Neural cell (in vitro differentiated cells): ENCODE measurements around the gene CNPY2.

Experiments used
- CTCF ChIP-seq: fragments of 450-650 bp; IDR thresholded peaks from 2 replicates; pipeline ENCODE4 v1.5.1; 2014; ENCODE audit warnings: antibody characterized with exemption, mild to moderate bottlenecking, moderate library complexity; ENCODE audit not compliant: poor library complexity, severe bottlenecking
- EP300 ChIP-seq: fragments of 450-650 bp; conservative IDR thresholded peaks from 2 replicates; pipeline ENCODE4 v1.6.1; 2014; ENCODE audit warnings: antibody characterized with exemption, mild to moderate bottlenecking, moderate library complexity; ENCODE audit not compliant: poor library complexity, severe bottlenecking
- EZH2 ChIP-seq: fragments of 200-600, 300-800 bp; shearing (Covaris generic), sonication (generic); IDR thresholded peaks from 2 replicates; pipeline ENCODE4 v1.6.1; 2014; ENCODE audit warnings: antibody characterized with exemption, low read length, borderline replicate concordance, mild to moderate bottlenecking; ENCODE audit not compliant: insufficient read depth, poor library complexity, severe bottlenecking
- POLR2AphosphoS5 ChIP-seq: IDR thresholded peaks from 2 replicates; pipeline ENCODE4 v1.6.1; 2012
- RAD21 ChIP-seq: fragments of 450-650 bp; conservative IDR thresholded peaks from 2 replicates; pipeline ENCODE4 v1.6.1; 2014; ENCODE audit warnings: antibody characterized with exemption, mild to moderate bottlenecking, moderate library complexity
- SMC3 ChIP-seq: fragments of 450-650 bp; conservative IDR thresholded peaks from 2 replicates; pipeline ENCODE4 v1.6.1; 2014; ENCODE audit warnings: antibody characterized with exemption, mild to moderate bottlenecking, moderate library complexity; ENCODE audit not compliant: poor library complexity
- TAF1 ChIP-seq: IDR thresholded peaks from 2 replicates; pipeline ENCODE4 v1.6.1; 2012; ENCODE audit warnings: low read depth
- TF ChIP-seq, protein P1 (sequence below): IDR thresholded peaks from 2 replicates; pipeline ENCODE4 v1.6.1; 2012; ENCODE audit warnings: borderline replicate concordance

GRCh38 chr12:56324206-56324605 is 8.4 kb upstream of the CNPY2 start:
- no peak for TF ChIP-seq TAF1
- no peak for TF ChIP-seq POLR2AphosphoS5
- no peak for TF ChIP-seq EP300
- no peak for TF ChIP-seq CTCF
- no peak for TF ChIP-seq EZH2
- TF ChIP-seq SMC3, result no peak
- TF ChIP-seq, protein P1, sequence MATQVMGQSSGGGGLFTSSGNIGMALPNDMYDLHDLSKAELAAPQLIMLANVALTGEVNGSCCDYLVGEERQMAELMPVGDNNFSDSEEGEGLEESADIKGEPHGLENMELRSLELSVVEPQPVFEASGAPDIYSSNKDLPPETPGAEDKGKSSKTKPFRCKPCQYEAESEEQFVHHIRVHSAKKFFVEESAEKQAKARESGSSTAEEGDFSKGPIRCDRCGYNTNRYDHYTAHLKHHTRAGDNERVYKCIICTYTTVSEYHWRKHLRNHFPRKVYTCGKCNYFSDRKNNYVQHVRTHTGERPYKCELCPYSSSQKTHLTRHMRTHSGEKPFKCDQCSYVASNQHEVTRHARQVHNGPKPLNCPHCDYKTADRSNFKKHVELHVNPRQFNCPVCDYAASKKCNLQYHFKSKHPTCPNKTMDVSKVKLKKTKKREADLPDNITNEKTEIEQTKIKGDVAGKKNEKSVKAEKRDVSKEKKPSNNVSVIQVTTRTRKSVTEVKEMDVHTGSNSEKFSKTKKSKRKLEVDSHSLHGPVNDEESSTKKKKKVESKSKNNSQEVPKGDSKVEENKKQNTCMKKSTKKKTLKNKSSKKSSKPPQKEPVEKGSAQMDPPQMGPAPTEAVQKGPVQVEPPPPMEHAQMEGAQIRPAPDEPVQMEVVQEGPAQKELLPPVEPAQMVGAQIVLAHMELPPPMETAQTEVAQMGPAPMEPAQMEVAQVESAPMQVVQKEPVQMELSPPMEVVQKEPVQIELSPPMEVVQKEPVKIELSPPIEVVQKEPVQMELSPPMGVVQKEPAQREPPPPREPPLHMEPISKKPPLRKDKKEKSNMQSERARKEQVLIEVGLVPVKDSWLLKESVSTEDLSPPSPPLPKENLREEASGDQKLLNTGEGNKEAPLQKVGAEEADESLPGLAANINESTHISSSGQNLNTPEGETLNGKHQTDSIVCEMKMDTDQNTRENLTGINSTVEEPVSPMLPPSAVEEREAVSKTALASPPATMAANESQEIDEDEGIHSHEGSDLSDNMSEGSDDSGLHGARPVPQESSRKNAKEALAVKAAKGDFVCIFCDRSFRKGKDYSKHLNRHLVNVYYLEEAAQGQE, result no peak
- no peak for TF ChIP-seq RAD21
